Adipocyte (in vitro differentiated cells): ENCODE results near the gene STX4.

Experiments
- DNase-seq: peaks from one replicate; pipeline ENCODE4 v3.0.0-alpha.2; 2015; ENCODE audit warnings: low read depth
- H3K27me3 ChIP-seq: replicated peaks from 2 replicates; pipeline ENCODE4 v1.7.0; 2013; ENCODE audit warnings: mild to moderate bottlenecking, low read length, moderate library complexity; ENCODE audit not compliant: control insufficient read depth, insufficient read depth
- H3K36me3 ChIP-seq: 2 replicates; pipeline ENCODE4 v1.7.0; 2013; ENCODE audit warnings: low read length, mild to moderate bottlenecking, moderate library complexity; ENCODE audit not compliant: control insufficient read depth, insufficient read depth, severe bottlenecking
- H3K4me1 ChIP-seq: 2 replicates; pipeline ENCODE4 v1.7.0; 2013; ENCODE audit warnings: mild to moderate bottlenecking, low read length, moderate library complexity; ENCODE audit not compliant: control insufficient read depth, insufficient read depth
- H3K4me3 ChIP-seq: 2 replicates; pipeline ENCODE4 v1.7.0; 2013; ENCODE audit warnings: mild to moderate bottlenecking, low read length, moderate library complexity
- H3K9ac ChIP-seq: 2 replicates; pipeline ENCODE4 v1.7.0; 2013; ENCODE audit warnings: mild to moderate bottlenecking, low read length, moderate library complexity
- H3K9me3 ChIP-seq: 2 replicates; pipeline ENCODE4 v1.7.0; 2013; ENCODE audit warnings: mild to moderate bottlenecking, low read length, moderate library complexity; ENCODE audit not compliant: control insufficient read depth

The STX4 gene

DNA sequence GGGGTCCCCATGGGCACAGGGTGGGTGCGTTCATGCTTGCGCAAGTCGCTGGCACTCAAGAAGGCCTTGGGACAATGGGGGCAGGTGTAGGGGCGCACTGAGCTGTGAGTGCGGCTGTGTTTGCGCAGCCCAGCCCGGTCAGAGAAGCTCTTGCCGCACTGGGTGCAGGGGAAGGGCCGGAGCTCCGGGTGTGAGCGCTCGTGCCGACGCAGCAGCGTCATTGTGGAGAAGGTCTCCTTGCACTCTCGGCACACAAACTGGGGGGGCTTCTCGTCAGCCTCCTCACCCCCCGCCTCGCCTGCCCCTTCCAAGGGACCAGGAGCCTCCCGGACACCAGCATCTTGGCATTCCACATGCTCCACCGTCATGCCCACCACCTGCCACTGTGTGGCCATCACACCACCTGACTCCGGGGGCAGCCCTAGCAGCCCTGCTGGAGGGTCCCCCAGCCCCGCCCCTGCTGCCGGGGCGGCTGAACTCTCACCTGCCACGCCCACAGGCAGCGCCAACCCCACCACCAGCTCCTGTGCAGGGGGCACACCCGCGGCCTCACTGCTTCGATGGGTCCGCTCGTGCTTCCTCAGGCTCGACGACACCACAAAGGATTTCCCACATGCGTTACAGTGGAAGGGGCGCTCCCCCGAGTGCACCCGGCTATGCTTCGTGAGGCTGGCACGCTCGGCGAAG is 27.9 kb downstream of the STX4 start:
- Histone ChIP-seq H3K9me3 (no peaks in the 10 kb centered on the region), H3K27me3 (no peaks in the 10 kb centered on the region), H3K4me1 (peaks cover 17% of the 10 kb centered on the region), H3K4me3 (no peak overlapping the region), H3K9ac (no peak overlapping the region), H3K36me3 (peaks cover 34% of the 10 kb centered on the region)
- no peak for DNase-seq

DNA sequence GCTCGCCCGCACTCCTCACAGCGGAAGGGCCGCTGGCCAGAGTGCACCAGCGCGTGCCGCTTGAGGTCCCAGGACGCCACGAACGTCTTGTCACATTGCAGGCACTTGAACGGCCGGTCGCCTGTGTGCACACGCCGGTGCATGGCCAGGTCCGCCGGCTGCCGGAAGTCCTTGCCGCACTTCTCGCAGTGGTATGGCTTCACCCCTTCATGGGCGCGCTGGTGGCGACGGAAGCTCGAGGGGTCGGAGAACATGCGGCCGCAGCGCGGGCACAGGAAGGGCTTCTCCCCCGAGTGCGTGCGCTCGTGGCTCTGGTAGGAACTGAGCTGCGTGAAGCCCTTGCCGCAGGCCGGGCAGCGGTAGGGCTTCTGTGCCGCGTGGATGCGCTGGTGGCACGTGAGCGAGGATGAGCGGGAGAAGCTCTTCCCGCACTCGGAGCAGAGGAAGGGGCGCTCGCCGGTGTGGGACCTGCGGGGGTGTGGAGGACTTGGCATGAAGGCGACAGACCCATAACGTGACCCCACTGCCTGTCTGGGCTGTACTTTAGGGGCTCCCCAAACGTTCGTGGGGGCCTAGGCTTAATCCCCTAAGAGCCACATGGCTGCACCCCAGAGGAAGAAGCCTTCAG is 28.6 kb downstream of the STX4 start:
- Histone ChIP-seq H3K9me3 (no peaks in the 10 kb centered on the region), H3K36me3 (peaks cover 34% of the 10 kb centered on the region), H3K4me1 (peaks cover 17% of the 10 kb centered on the region), H3K27me3 (no peaks in the 10 kb centered on the region), H3K4me3 (no peak overlapping the region), H3K9ac (no peak overlapping the region)
- DNase-seq, result no peak

DNA sequence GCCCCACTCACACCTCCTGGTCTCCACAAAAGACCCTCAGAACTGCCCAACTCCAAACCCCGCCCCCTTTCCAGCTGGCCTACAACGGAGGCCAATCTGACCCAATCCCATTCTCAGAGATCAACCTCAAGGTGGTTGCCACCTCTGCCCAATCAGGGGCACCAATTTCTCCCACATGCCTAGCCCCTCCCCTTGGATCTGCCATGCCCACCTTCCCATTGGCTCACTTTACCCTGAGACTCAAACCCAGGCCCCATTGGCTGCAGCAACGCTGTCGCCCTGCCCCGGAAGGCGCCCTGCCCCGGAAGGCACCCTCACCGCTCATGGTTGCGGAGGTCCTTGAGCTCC is 30.1 kb downstream of the STX4 start:
- DNase-seq, result no peak
- Histone ChIP-seq H3K9me3 (no peaks in the 10 kb centered on the region), H3K9ac (peak overlapping the region; percentile 2), H3K27me3 (no peaks in the 10 kb centered on the region), H3K36me3 (peaks cover 31% of the 10 kb centered on the region), H3K4me3 (no peak overlapping the region), H3K4me1 (peaks cover 17% of the 10 kb centered on the region)

GRCh38 chr16:31063843-31064611 is 30.7 kb downstream of the STX4 start:
- no peaks in the 10 kb centered on the region for H3K27me3 ChIP-seq
- peaks cover 17% of the 10 kb centered on the region for H3K4me1 ChIP-seq
- DNase-seq, result no peak
- H3K9ac ChIP-seq, result peak overlapping the region; percentile 63
- H3K4me3 ChIP-seq, result peak overlapping the region; percentile 49
- peaks cover 31% of the 10 kb centered on the region for H3K36me3 ChIP-seq
- H3K9me3 ChIP-seq, result no peaks in the 10 kb centered on the region

DNA sequence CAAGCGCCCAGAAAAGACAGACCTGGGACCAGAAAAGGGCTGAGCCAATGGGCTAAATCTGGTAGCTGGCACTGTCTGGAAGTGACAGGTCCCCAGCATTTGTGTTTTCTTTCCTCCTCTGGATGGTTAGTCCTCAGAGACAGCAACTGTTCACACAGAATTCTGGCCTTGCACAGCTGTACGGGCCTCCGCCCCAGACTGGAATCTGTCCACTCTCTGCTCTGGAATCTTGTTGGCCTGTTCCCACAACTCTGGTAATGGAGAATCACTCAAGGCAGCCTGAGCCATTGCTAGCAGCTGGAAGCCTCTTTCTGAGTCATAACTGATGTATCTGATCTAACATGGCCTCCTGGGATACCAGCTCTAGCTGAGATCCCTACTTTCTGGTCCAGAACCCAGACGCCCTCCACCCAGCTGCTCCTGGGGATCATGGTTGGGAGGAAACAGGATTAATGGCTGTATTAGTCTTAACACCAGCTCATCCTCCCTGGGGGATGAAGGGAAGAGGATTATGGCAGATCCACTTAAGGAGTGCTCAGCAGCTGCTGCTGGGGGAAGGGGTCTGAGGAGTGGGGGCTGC is 31.6 kb downstream of the STX4 start:
- H3K4me1 ChIP-seq, result peaks cover 17% of the 10 kb centered on the region
- H3K27me3 ChIP-seq, result no peaks in the 10 kb centered on the region
- no peaks in the 10 kb centered on the region for H3K9me3 ChIP-seq
- H3K9ac ChIP-seq, result peak overlapping the region; percentile 63
- DNase-seq, result peak; percentile 96
- peaks cover 31% of the 10 kb centered on the region for H3K36me3 ChIP-seq
- peak overlapping the region; percentile 49 for H3K4me3 ChIP-seq

DNA sequence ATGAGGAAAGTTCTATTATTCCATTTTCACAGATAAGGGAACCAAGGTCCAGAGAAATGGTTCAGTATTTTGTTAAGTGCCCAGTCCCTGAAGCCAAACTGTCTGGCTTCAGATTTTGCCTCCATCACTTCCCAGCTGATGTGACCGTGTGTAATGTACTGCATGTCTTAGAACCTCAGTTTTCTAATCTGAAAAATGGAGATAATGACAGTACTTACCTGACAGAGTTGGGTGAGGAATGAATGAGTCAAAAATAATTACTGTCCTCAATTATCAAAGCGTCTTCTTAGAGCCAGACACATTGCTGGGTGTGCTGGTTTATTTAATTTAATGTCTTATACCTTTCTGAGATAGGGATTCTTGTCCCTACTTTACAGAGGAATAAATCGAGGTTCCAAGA is 34.0 kb downstream of the STX4 start:
- DNase-seq, result no peak
- Histone ChIP-seq H3K27me3 (no peaks in the 10 kb centered on the region), H3K9ac (no peak overlapping the region), H3K36me3 (peaks cover 11% of the 10 kb centered on the region), H3K4me3 (no peak overlapping the region), H3K9me3 (no peaks in the 10 kb centered on the region), H3K4me1 (peaks cover 26% of the 10 kb centered on the region)

DNA sequence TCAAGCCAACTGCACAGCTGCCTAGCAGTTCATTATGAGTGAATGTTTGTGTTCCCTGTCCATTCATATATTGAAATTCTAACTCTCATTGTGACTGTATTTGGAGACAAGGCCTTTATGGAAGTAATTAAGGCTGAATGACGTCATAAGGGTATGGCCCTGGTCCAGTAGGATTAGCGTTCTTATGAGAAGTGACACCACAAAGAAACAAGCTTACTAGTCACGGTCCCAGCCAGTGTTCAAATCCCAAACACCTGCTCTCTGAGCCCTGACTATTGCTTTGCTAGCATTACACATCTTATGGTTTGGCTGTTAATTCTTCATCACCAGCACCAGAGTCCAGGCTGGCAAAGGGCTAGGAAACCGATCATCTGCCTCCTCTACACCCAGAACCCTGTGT is 38.5 kb downstream of the STX4 start:
- Histone ChIP-seq H3K9ac (peak overlapping the region; percentile 97), H3K4me1 (peaks cover 13% of the 10 kb centered on the region), H3K9me3 (no peaks in the 10 kb centered on the region), H3K36me3 (peaks cover 5% of the 10 kb centered on the region), H3K27me3 (no peaks in the 10 kb centered on the region), H3K4me3 (peak overlapping the region; percentile 99)
- DNase-seq, result peak; percentile 77

GRCh38 chr16:31072540-31073141 is 39.3 kb downstream of the STX4 start:
- DNase-seq, result peak; percentile 48
- no peaks in the 10 kb centered on the region for H3K9me3 ChIP-seq
- H3K36me3 ChIP-seq, result peaks cover 13% of the 10 kb centered on the region
- H3K9ac ChIP-seq, result peak overlapping the region; percentile 97
- peak overlapping the region; percentile 99 for H3K4me3 ChIP-seq
- H3K4me1 ChIP-seq, result peaks cover 13% of the 10 kb centered on the region
- no peaks in the 10 kb centered on the region for H3K27me3 ChIP-seq

GRCh38 chr16:31073142-31073969 is 40.0 kb downstream of the STX4 start:
- peak overlapping the region; percentile 97 for H3K9ac ChIP-seq
- no peaks in the 10 kb centered on the region for H3K27me3 ChIP-seq
- peaks cover 13% of the 10 kb centered on the region for H3K4me1 ChIP-seq
- no peaks in the 10 kb centered on the region for H3K9me3 ChIP-seq
- DNase-seq, result peak; percentile 97
- peaks cover 20% of the 10 kb centered on the region for H3K36me3 ChIP-seq
- H3K4me3 ChIP-seq, result peak overlapping the region; percentile 99

DNA sequence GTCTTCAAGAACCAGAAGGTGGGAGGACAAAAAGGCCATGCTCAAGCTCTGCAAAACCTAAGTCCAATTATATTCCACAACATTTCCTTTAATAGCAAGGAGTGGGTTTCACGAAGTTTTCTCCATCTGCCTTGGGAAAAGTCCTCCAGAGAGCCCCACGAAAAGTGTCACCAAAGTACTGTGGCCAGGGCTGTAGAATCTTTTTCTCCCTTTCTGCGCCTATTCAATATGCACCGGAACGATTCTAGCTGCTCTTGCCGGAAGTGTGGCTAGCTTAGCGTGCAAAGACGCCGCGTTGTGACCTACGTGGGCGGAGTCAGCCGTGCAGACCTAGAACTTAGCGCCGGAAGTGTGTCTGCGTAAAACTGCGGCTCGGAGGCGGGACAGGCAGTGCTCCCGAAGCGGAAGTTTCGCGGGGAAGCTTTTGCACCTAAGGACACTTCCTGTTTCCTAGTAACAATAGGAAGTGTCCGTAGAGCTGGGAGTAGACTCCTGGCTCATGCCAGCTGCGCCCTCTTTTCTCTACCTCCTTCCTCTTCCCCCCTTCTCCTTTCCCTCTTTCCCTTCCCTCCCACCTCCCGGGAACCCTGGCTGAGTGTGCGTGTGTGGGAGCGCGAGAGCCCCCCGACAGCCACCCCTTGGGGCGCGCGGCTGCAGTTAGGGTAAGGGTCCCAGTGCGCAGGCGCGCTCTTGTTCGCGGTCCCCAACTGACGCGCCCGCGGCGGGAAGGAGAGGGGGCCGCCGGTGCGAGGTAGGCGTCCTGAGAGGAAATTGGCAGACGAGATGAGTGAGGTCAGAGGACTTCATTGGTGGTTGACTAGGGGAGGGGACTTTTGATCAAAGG is 40.8 kb downstream of the STX4 start, which contains the start of the genes ZNF646 and ZNF668:
ZNF646 (plus strand) TSS at position 453 of the 844 bp plus-strand sequence. CDS start 1,903 bp downstream, outside the sequence.
ZNF668 (minus strand) TSS at position 271 of the 844 bp plus-strand sequence. CDS start 9,781 bp downstream, outside the sequence.
- peak; percentile 100 for DNase-seq
- Histone ChIP-seq H3K4me3 (peak within 1 kb of the TSS; percentile 99), H3K27me3 (no peaks in the 10 kb centered on the region), H3K9me3 (no peaks in the 10 kb centered on the region), H3K9ac (peak within 1 kb of the TSS; percentile 97), H3K4me1 (peaks cover 13% of the 10 kb centered on the region), H3K36me3 (peaks cover 28% of the 10 kb centered on the region)
